AG04450 (cell line): ENCODE measurements around the gene RPA1. TPM values are rescaled to one million over a fixed set of nuclear protein-coding genes. Genes with fewer than 3 reads are reported as not detected.

Experiments used
- CTCF ChIA-PET: fragments of 300-600, 350-600 bp; formaldehyde crosslinking; extraction: SDS; loops from one replicate; lab custom pipeline; 2022; ENCODE audit warnings: antibody characterized with exemption, inconsistent platforms; lab: Charles Lee
- POLR2A ChIA-PET: fragments of 350-600 bp; formaldehyde crosslinking; extraction: SDS; loops from one replicate; lab custom pipeline; 2021; ENCODE audit warnings: antibody characterized with exemption, inconsistent platforms; lab: Yijun Ruan, JAX
- DNase-seq: peaks from one replicate; pipeline ENCODE4 v3.0.0-alpha.2; 2011; ENCODE audit warnings: low read depth, low spot score
- H3K27ac ChIP-seq: one replicate; pipeline ENCODE4 v1.5.1; 2012; ENCODE audit warnings: low read depth, low read length, control low read depth
- H3K27me3 ChIP-seq: one replicate; pipeline ENCODE4 v1.6.0; 2012; ENCODE audit warnings: low read length; ENCODE audit not compliant: control insufficient read depth, insufficient read depth
- H3K4me3 ChIP-seq: 2 replicates; pipeline ENCODE4 v1.5.1; 2011; ENCODE audit warnings: mild to moderate bottlenecking, low read depth, low read length, control low read depth
- H3K9me3 ChIP-seq: 2 replicates; pipeline ENCODE4 v1.5.1; 2012; ENCODE audit warnings: low read length; ENCODE audit not compliant: control insufficient read depth, insufficient read depth
- polyA plus RNA-seq: library from polyadenylated mRNA; depleted of rRNA; stranded (reverse); fragments of >200 nt; gene quantifications from 2 replicates; pipeline ENCODE4 v1.2.3, GENCODE V29; 2011
- TF ChIP-seq, protein P1 (sequence below): IDR thresholded peaks from 2 replicates; pipeline ENCODE4 v1.5.1; 2011; ENCODE audit warnings: low read depth, low read length, control low read depth, inconsistent platforms

The RPA1 gene
- polyA plus RNA-seq, 1 experiment, result 56.4 TPM

GRCh38 chr17:1897105-1897656 lies 67.4 kb downstream of the RPA1 start:
- TF ChIP-seq, protein P1, sequence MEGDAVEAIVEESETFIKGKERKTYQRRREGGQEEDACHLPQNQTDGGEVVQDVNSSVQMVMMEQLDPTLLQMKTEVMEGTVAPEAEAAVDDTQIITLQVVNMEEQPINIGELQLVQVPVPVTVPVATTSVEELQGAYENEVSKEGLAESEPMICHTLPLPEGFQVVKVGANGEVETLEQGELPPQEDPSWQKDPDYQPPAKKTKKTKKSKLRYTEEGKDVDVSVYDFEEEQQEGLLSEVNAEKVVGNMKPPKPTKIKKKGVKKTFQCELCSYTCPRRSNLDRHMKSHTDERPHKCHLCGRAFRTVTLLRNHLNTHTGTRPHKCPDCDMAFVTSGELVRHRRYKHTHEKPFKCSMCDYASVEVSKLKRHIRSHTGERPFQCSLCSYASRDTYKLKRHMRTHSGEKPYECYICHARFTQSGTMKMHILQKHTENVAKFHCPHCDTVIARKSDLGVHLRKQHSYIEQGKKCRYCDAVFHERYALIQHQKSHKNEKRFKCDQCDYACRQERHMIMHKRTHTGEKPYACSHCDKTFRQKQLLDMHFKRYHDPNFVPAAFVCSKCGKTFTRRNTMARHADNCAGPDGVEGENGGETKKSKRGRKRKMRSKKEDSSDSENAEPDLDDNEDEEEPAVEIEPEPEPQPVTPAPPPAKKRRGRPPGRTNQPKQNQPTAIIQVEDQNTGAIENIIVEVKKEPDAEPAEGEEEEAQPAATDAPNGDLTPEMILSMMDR, result no peak
- Histone ChIP-seq H3K27ac (no peak overlapping the region), H3K27me3 (no peaks in the 10 kb centered on the region), H3K9me3 (no peaks in the 10 kb centered on the region), H3K4me3 (no peak overlapping the region)
- DNase-seq, result no peak
- CTCF ChIA-PET, result no interaction called here
- POLR2A ChIA-PET, result interaction anchor here (0.5 kb wide), 1 partner anchor 128 kb away, joined by 5 read pairs; the partner anchor contains the start of gene RTN4RL1

DNA sequence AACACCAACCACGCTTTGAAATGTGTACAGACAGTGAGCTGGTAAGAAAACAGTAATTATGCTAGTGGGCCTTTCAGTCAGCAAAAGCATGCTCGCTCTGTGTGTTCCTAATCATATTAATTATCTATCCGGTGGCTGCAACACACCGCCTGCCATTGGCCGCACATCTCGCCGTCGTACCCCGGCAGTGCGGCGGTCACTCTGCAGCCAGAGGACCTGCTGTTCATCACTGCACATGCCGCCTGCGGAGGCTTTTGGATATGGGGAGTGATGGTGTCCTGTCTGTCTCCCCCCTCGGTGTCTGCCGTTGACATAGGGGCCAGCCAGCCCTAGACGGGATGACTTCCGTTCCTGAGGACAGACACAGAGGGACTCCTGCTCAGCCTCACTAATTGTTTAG lies 68.5 kb downstream of the RPA1 start:
- ChIA-PET CTCF (no interaction called here), POLR2A (no interaction called here)
- TF ChIP-seq, protein P1, result no peak
- H3K27ac ChIP-seq, result no peak overlapping the region
- H3K4me3 ChIP-seq, result no peak overlapping the region
- DNase-seq, result no peak
- no peaks in the 10 kb centered on the region for H3K27me3 ChIP-seq
- H3K9me3 ChIP-seq, result no peaks in the 10 kb centered on the region

DNA sequence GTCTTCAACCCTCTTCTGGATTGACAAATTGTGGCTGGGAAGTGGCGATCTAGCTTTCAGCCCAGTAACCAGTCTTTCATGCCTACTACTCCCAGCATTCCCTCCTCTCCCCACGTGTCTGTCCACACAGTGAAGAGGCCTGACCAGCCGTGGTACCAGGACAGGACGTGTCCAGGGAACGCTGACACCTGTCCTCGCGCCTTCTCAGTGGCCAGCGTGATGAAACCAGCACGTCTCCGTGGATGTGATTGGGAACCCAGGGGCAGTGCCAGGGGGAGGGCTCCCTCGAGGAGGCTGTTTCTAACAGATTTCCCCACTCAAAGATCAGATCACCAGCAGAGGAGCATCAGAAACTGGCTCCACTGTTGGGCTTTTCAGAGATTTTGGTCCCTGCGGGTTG lies 69.1 kb downstream of the RPA1 start:
- DNase-seq, result no peak
- POLR2A ChIA-PET, result no interaction called here
- Histone ChIP-seq H3K27me3 (no peaks in the 10 kb centered on the region), H3K27ac (no peak overlapping the region), H3K4me3 (no peak overlapping the region), H3K9me3 (no peaks in the 10 kb centered on the region)
- CTCF ChIA-PET, result no interaction called here
- TF ChIP-seq, protein P1, result no peak

DNA sequence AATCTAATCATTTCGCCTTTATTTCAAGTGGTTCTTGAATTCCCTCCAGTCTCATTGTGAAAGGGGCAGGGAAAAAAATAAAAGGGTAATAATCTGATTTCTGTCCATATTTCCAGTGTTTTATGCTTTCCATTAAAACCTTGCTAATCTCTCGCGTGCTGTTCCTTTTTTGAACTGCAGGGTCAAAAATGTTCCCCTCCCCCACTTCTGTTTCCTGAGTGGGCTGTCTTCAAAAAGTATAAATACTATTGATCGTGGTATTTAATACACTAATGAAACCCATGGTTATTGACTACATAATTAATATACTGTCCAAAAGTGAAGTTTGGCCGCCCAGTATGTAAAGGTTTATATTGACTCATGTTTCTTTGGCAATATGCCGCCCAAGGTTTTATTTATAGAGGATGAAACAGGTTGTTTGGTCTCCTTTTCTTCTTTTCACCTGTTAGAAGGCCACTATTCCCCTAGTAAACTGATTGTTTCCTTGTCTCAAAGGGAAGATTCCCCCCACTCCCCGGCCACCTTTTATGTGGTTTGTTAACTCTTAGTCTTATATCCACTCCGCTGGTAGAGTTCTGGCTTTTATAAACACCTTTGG lies 69.7 kb downstream of the RPA1 start:
- TF ChIP-seq, protein P1, result peak; percentile 43
- H3K9me3 ChIP-seq, result no peaks in the 10 kb centered on the region
- H3K4me3 ChIP-seq, result no peak overlapping the region
- CTCF ChIA-PET, result no interaction called here
- H3K27me3 ChIP-seq, result no peaks in the 10 kb centered on the region
- DNase-seq, result no peak
- no peak overlapping the region for H3K27ac ChIP-seq
- POLR2A ChIA-PET, result no interaction called here
